BE2C (cell line): ENCODE data around the gene AGFG1.

Experiments used
- DNase-seq: peaks from one replicate; pipeline ENCODE4 v3.0.0-alpha.2; 2020
- H3K27me3 ChIP-seq: fragments of 250-450 bp; sonication (Bioruptor Pico); 2 replicates; pipeline ENCODE4 v1.5.1; 2020; ENCODE audit warnings: mild to moderate bottlenecking
- H3K36me3 ChIP-seq: fragments of 250-450 bp; sonication (Bioruptor Pico); 2 replicates; pipeline ENCODE4 v1.5.1; 2020; ENCODE audit warnings: mild to moderate bottlenecking
- H3K4me1 ChIP-seq: fragments of 250-450 bp; sonication (Bioruptor Pico); 2 replicates; pipeline ENCODE4 v1.5.1; 2020
- H3K4me3 ChIP-seq: 2 replicates; pipeline ENCODE4 v1.5.1; 2011; ENCODE audit warnings: low read depth, low read length
- H3K9me3 ChIP-seq: fragments of 250-450 bp; sonication (Bioruptor Pico); 2 replicates; pipeline ENCODE4 v1.5.1; 2020
- CTCF ChIP-seq: IDR thresholded peaks from 2 replicates; pipeline ENCODE4 v1.5.1; 2012; ENCODE audit warnings: mild to moderate bottlenecking, low read depth, low read length

Gene AGFG1

GRCh38 chr2:227499627-227500300, 27.8 kb downstream of the AGFG1 start:
- Histone ChIP-seq H3K27me3 (no peaks in the 10 kb centered on the region), H3K4me3 (no peak overlapping the region), H3K36me3 (peaks cover 2% of the 10 kb centered on the region), H3K9me3 (no peaks in the 10 kb centered on the region; the same call in 1 of the 2 replicates), H3K4me1 (peaks cover 5% of the 10 kb centered on the region; the same call in 1 of the 2 replicates)
- no peak for TF ChIP-seq CTCF
- no peak for DNase-seq

- Histone ChIP-seq H3K27me3 (no peaks in the 10 kb centered on the region), H3K4me1 (peaks cover 5% of the 10 kb centered on the region; the same call in 1 of the 2 replicates), H3K9me3 (no peaks in the 10 kb centered on the region; the same call in 1 of the 2 replicates), H3K36me3 (peaks cover 2% of the 10 kb centered on the region), H3K4me3 (no peak overlapping the region)
- TF ChIP-seq CTCF, result 0 out of 2 replicates have a peak, but pooled peaks have one; percentile 2
- no peak for DNase-seq
Observed at GRCh38 chr2:227500301-227500630, 28.3 kb downstream of the AGFG1 start.

GRCh38 chr2:227503433-227504406, 31.8 kb downstream of the AGFG1 start:
- TF ChIP-seq CTCF, result no peak
- no peaks in the 10 kb centered on the region for H3K27me3 ChIP-seq
- no peaks in the 10 kb centered on the region; the same call in 1 of the 2 replicates for H3K9me3 ChIP-seq
- H3K36me3 ChIP-seq, result peaks cover 2% of the 10 kb centered on the region
- peaks cover 7% of the 10 kb centered on the region for H3K4me1 ChIP-seq
- no peak overlapping the region for H3K4me3 ChIP-seq
- DNase-seq, result no peak

- no peak for TF ChIP-seq CTCF
- Histone ChIP-seq H3K36me3 (peaks cover 2% of the 10 kb centered on the region), H3K4me1 (peaks cover 7% of the 10 kb centered on the region), H3K27me3 (no peaks in the 10 kb centered on the region), H3K4me3 (no peak overlapping the region), H3K9me3 (no peaks in the 10 kb centered on the region; the same call in 1 of the 2 replicates)
- no peak for DNase-seq
Observed at GRCh38 chr2:227504700-227505099, 32.7 kb downstream of the AGFG1 start.

GRCh38 chr2:227506456-227506855, 34.5 kb downstream of the AGFG1 start:
- DNase-seq, result no peak
- H3K4me3 ChIP-seq, result no peak overlapping the region
- peaks cover 2% of the 10 kb centered on the region; the same call in 1 of the 2 replicates for H3K36me3 ChIP-seq
- peaks cover 10% of the 10 kb centered on the region for H3K4me1 ChIP-seq
- no peak for TF ChIP-seq CTCF
- no peaks in the 10 kb centered on the region for H3K9me3 ChIP-seq
- no peaks in the 10 kb centered on the region for H3K27me3 ChIP-seq

GRCh38 chr2:227507963-227508362, 36.0 kb downstream of the AGFG1 start:
- no peaks in the 10 kb centered on the region for H3K27me3 ChIP-seq
- peaks cover 16% of the 10 kb centered on the region for H3K4me1 ChIP-seq
- no peak overlapping the region for H3K4me3 ChIP-seq
- no peak for TF ChIP-seq CTCF
- no peak for DNase-seq
- no peaks in the 10 kb centered on the region for H3K36me3 ChIP-seq
- H3K9me3 ChIP-seq, result no peaks in the 10 kb centered on the region
